Dedifferentiated amniotic fluid mesenchymal stem cell (primary cell): ENCODE data around the gene REST.
"Not testable (repeated sequence)": the region's sequence is repeated elsewhere in the genome, so short reads cannot be mapped to it uniquely, and the experiment has no call there.

ENCODE experiments used
- DNase-seq: peaks from one replicate; pipeline ENCODE4 v3.0.0-alpha.2; 2016; ENCODE audit errors: extremely low spot score

Gene REST

GRCh38 chr4:56907489-56908205 is at the start of gene REST:
Gene REST, plus strand, starts transcription at chr4:56907900. Its CDS starts 2,739 bp downstream, at chr4:56910639.
- peak; percentile 61 for DNase-seq

- DNase-seq: peak; percentile 9
These were observed 47.9 kb upstream of the REST start for GRCh38 chr4:56859841-56860240.

GRCh38 chr4:56860781-56861180 is 46.9 kb upstream of the REST start:
- DNase-seq: no peak

GRCh38 chr4:56861360-56861759 is 46.3 kb upstream of the REST start:
- DNase-seq: peak; percentile 6

- peak; percentile 11 for DNase-seq
These were observed 44.1 kb upstream of the REST start for GRCh38 chr4:56863441-56864139.

- peak; percentile 85 for DNase-seq
These were observed 36.8 kb upstream of the REST start for GRCh38 chr4:56870946-56871345.

GRCh38 chr4:56871371-56871866 is 36.3 kb upstream of the REST start:
- peak; percentile 17 for DNase-seq

GRCh38 chr4:56874166-56874565 is 33.5 kb upstream of the REST start:
- DNase-seq: no peak

GRCh38 chr4:56874923-56875322 is 32.8 kb upstream of the REST start:
- no peak for DNase-seq

GRCh38 chr4:56876264-56876663 is 31.4 kb upstream of the REST start:
- DNase-seq: no peak

- no peak for DNase-seq
These were observed 27.7 kb upstream of the REST start for GRCh38 chr4:56879996-56880395.

- no peak for DNase-seq
These were observed 27.1 kb upstream of the REST start for GRCh38 chr4:56880572-56880971.

GRCh38 chr4:56884511-56884910 is 23.2 kb upstream of the REST start:
- not testable (repeated sequence) for DNase-seq

- no peak for DNase-seq
These were observed 15.0 kb upstream of the REST start for GRCh38 chr4:56892691-56893090.

GRCh38 chr4:56897842-56898241 is 9.9 kb upstream of the REST start:
- DNase-seq: not testable (repeated sequence)

GRCh38 chr4:56900186-56900585 is 7.5 kb upstream of the REST start:
- not testable (repeated sequence) for DNase-seq

- no peak for DNase-seq
These were observed 5.0 kb upstream of the REST start for GRCh38 chr4:56902703-56903102.

GRCh38 chr4:56905796-56906195 is 1.9 kb upstream of the REST start:
- no peak for DNase-seq

- DNase-seq: no peak
These were observed 959 bp upstream of the REST start for GRCh38 chr4:56906489-56907393.

- peak; percentile 33 for DNase-seq
These were observed 746 bp downstream of the REST start for GRCh38 chr4:56908206-56909085.
